ENCODE data around the gene NIPBL. TPM values are rescaled to one million over a fixed set of nuclear protein-coding genes. Genes with fewer than 3 reads are reported as not detected.
A peak's percentile ranks its signal among the peaks of the same experiment; 100 is the strongest.

NIPBL gene
- total RNA-seq, 1 experiment from 2014 or later, result 61.3 TPM

GRCh38 chr5:36854402-36855140 is 22.0 kb upstream of the NIPBL start:
- Histone ChIP-seq H3K4ac (ENCODE audit: low read depth, low read length) (no peak overlapping the region), H2BK20ac (ENCODE audit: low read depth, low read length, poor library complexity, severe bottlenecking) (peak overlapping the region; percentile 11), H2BK5ac (ENCODE audit: insufficient read length, low read length) (no peak overlapping the region), H4K5ac (ENCODE audit: insufficient read length, low read depth, low read length) (no peak overlapping the region), H3K23ac (ENCODE audit: insufficient read length, low read depth, low read length) (no peak overlapping the region), H3K56ac (ENCODE audit: insufficient read length, low read depth, low read length) (no peak overlapping the region), H3K4me2 (ENCODE audit: insufficient read depth, insufficient read length, low read length) (no peak overlapping the region), H3K9me3 (ENCODE audit: control insufficient read depth, low read depth, low read length) (no peaks in the 10 kb centered on the region), H3K79me2 (ENCODE audit: insufficient read depth, low read length) (no peaks in the 10 kb centered on the region), H3K27me3 (ENCODE audit: insufficient read depth, low read length) (no peaks in the 10 kb centered on the region), H2BK12ac (ENCODE audit: insufficient read length, low read depth, low read length) (no peak overlapping the region), H3K18ac (ENCODE audit: insufficient read length, low read depth, low read length) (no peak overlapping the region), H3K23me2 (ENCODE audit: insufficient read length, low read depth, low read length, poor library complexity, severe bottlenecking) (no peaks in the 10 kb centered on the region), H3T11ph (ENCODE audit: low read length) (no peak overlapping the region), H3K14ac (ENCODE audit: insufficient read depth, low read length) (no peak overlapping the region), H3K79me1 (ENCODE audit: insufficient read depth, low read depth, low read length, poor library complexity, severe bottlenecking) (no peaks in the 10 kb centered on the region), H2BK15ac (ENCODE audit: low read depth, low read length) (no peak overlapping the region), H2AFZ (ENCODE audit: low read length) (peak overlapping the region; percentile 23), H4K91ac (ENCODE audit: insufficient read length, low read depth, low read length) (no peak overlapping the region), H3K9ac (ENCODE audit: extremely low read depth, insufficient read length, low read length) (no peak overlapping the region), H4K20me1 (ENCODE audit: control insufficient read depth, insufficient read depth, insufficient read length) (no peaks in the 10 kb centered on the region), H2BK120ac (ENCODE audit: low read depth, low read length, poor library complexity, severe bottlenecking) (no peak overlapping the region), H3K27ac (ENCODE audit: insufficient read length, low read depth, low read length) (no peak overlapping the region), H3K4me1 (ENCODE audit: insufficient read depth, low read length) (no peaks in the 10 kb centered on the region), H2AK5ac (ENCODE audit: insufficient read length, low read length) (no peak overlapping the region), H4K8ac (replicated peaks; ENCODE audit: insufficient read length, low read depth, low read length) (no peak overlapping the region)
- TF ChIP-seq, protein P1, sequence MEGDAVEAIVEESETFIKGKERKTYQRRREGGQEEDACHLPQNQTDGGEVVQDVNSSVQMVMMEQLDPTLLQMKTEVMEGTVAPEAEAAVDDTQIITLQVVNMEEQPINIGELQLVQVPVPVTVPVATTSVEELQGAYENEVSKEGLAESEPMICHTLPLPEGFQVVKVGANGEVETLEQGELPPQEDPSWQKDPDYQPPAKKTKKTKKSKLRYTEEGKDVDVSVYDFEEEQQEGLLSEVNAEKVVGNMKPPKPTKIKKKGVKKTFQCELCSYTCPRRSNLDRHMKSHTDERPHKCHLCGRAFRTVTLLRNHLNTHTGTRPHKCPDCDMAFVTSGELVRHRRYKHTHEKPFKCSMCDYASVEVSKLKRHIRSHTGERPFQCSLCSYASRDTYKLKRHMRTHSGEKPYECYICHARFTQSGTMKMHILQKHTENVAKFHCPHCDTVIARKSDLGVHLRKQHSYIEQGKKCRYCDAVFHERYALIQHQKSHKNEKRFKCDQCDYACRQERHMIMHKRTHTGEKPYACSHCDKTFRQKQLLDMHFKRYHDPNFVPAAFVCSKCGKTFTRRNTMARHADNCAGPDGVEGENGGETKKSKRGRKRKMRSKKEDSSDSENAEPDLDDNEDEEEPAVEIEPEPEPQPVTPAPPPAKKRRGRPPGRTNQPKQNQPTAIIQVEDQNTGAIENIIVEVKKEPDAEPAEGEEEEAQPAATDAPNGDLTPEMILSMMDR (conservative IDR thresholded peaks at IDR 0.05), result no peak
- WGBS (ENCODE audit: extremely low coverage, insufficient read length, low lambda C conversion rate), result no CpG with 5 or more reads among the region's 16 CpGs
- Mint-ChIP-seq H3K4me1 (peaks cover 8 to 10% of the 10 kb centered on the region in 2 experiments), H3K4me3 (no peak overlapping the region), H3K27me3 (ENCODE audit: low read depth) (peaks cover 6% of the 10 kb centered on the region), H3K36me3 (ENCODE audit: insufficient read depth in 1 of 3, low read depth in 3 of 3) (no peaks in the 10 kb centered on the region), H3K9me3 (peaks cover 0 to 2% of the 10 kb centered on the region in 2 experiments; a peak in 1 of 5 replicates), H3K27ac (peak overlapping the region; percentile 93 to 96 (median 95); a peak in 6 of 7 replicates)
- DNase-seq, result peak; percentile 54

All from H9 (cell line).